GM12878 (cell line): ENCODE results near the gene PDHA1. TPM values are rescaled to one million over a fixed set of nuclear protein-coding genes. Genes with fewer than 3 reads are reported as not detected.

Experiments
- BMI1 ChIP-seq: fragments of 450-650 bp; IDR thresholded peaks from 2 replicates; pipeline ENCODE4 v1.6.1; 2016; ENCODE audit warnings: mild to moderate bottlenecking, moderate library complexity, borderline replicate concordance
- E4F1 ChIP-seq: fragments of 450-650 bp; IDR thresholded peaks from 2 replicates; pipeline ENCODE4 v1.6.1; 2018; ENCODE audit warnings: borderline replicate concordance, mild to moderate bottlenecking; ENCODE audit not compliant: partially characterized antibody
- NR2C2 ChIP-seq: IDR thresholded peaks from 2 replicates; pipeline ENCODE4 v1.6.1; 2011; ENCODE audit warnings: borderline replicate concordance, low read depth; ENCODE audit not compliant: control insufficient read depth, insufficient read length
- ZNF24 ChIP-seq: fragments of 450-650 bp; IDR thresholded peaks from 2 replicates; pipeline ENCODE4 v1.6.1; 2017; ENCODE audit warnings: antibody characterized with exemption, mild to moderate bottlenecking
- polyA plus RNA-seq, 11 experiments: library from polyadenylated mRNA; depleted of rRNA in 4 of 11; unstranded in 6 of 11; stranded (reverse) in 5 of 11; fragments of >200 nt; fragmentation: Nextera tagmentation in 4 of 11; fragmentation: Illumina TruSeq in 1 of 11; extraction: Ambion mirVana in 4 of 11; extraction: Trizol in 1 of 11; gene quantifications; 1 replicate in 1 of 11; 2 replicates in 10 of 11; pipeline versions ENCODE4 v1.2.1 to v1.2.3, GENCODE V29; 2011 to 2016; ENCODE audit warnings: inconsistent platforms in 2 of 11, missing spikeins in 2 of 11, low read depth in 1 of 11
- total RNA-seq, 4 experiments: library from RNA; depleted of rRNA in 3 of 4; stranded (reverse); fragments of >200 nt in 3 of 4; fragmentation: Illumina TruSeq in 1 of 4; extraction: Trizol in 1 of 4; gene quantifications; 2 replicates each; pipeline versions ENCODE4 v1.2.1 to v1.2.3, GENCODE V29; 2013 to 2021
- TF ChIP-seq, protein P1 (sequence below): fragments of 450-650 bp; IDR thresholded peaks from 2 replicates; pipeline ENCODE4 v1.6.1; 2017; ENCODE audit warnings: low read depth, mild to moderate bottlenecking, moderate library complexity
- TF ChIP-seq, protein P2 (sequence below): IDR thresholded peaks from 2 replicates; pipeline ENCODE4 v1.6.1; 2012; ENCODE audit warnings: improper control_type of control experiment, low read depth, low read length; ENCODE audit not compliant: insufficient replicate concordance

PDHA1 gene
- total and polyA plus RNA-seq, 10 of the 15 experiments (the other 5 are each of a cell fraction or from before 2014, with no cell fraction given) = 175 to 370 (median 270) TPM

DNA sequence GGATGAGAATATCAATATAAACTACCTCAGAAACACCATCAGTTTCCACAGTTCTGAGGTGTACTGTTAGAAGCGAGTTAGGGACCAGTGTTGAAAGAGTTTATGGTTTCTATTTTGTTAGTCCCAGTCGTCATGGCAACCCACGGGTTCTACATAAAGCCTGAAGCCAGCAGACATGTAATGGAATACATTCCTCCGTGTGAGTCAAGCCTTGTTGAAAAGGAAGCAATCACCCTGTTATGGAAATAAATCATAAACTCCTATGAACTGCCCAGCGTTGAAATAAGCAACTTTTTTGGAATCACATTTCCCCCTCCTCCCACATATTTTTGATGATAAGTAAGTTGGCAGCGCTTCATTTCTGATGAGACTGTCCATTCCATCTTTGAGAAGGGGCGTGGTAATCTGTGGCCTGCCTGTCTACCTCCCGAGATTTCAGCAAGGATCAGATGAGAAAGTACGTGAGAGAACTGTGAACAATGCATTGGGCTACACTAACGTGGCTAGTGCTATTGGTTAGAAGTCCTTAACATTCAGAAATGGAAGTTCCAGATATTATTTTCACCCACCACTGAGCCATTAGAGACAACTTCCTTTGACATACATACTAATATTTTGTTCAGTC, 40.4 kb upstream of the PDHA1 start (continued):
- TF ChIP-seq, protein P1, sequence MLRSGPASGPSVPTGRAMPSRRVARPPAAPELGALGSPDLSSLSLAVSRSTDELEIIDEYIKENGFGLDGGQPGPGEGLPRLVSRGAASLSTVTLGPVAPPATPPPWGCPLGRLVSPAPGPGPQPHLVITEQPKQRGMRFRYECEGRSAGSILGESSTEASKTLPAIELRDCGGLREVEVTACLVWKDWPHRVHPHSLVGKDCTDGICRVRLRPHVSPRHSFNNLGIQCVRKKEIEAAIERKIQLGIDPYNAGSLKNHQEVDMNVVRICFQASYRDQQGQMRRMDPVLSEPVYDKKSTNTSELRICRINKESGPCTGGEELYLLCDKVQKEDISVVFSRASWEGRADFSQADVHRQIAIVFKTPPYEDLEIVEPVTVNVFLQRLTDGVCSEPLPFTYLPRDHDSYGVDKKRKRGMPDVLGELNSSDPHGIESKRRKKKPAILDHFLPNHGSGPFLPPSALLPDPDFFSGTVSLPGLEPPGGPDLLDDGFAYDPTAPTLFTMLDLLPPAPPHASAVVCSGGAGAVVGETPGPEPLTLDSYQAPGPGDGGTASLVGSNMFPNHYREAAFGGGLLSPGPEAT = no peak
- no peak for TF ChIP-seq BMI1
- no peak for TF ChIP-seq ZNF24
- no peak for TF ChIP-seq NR2C2
- TF ChIP-seq, protein P2, sequence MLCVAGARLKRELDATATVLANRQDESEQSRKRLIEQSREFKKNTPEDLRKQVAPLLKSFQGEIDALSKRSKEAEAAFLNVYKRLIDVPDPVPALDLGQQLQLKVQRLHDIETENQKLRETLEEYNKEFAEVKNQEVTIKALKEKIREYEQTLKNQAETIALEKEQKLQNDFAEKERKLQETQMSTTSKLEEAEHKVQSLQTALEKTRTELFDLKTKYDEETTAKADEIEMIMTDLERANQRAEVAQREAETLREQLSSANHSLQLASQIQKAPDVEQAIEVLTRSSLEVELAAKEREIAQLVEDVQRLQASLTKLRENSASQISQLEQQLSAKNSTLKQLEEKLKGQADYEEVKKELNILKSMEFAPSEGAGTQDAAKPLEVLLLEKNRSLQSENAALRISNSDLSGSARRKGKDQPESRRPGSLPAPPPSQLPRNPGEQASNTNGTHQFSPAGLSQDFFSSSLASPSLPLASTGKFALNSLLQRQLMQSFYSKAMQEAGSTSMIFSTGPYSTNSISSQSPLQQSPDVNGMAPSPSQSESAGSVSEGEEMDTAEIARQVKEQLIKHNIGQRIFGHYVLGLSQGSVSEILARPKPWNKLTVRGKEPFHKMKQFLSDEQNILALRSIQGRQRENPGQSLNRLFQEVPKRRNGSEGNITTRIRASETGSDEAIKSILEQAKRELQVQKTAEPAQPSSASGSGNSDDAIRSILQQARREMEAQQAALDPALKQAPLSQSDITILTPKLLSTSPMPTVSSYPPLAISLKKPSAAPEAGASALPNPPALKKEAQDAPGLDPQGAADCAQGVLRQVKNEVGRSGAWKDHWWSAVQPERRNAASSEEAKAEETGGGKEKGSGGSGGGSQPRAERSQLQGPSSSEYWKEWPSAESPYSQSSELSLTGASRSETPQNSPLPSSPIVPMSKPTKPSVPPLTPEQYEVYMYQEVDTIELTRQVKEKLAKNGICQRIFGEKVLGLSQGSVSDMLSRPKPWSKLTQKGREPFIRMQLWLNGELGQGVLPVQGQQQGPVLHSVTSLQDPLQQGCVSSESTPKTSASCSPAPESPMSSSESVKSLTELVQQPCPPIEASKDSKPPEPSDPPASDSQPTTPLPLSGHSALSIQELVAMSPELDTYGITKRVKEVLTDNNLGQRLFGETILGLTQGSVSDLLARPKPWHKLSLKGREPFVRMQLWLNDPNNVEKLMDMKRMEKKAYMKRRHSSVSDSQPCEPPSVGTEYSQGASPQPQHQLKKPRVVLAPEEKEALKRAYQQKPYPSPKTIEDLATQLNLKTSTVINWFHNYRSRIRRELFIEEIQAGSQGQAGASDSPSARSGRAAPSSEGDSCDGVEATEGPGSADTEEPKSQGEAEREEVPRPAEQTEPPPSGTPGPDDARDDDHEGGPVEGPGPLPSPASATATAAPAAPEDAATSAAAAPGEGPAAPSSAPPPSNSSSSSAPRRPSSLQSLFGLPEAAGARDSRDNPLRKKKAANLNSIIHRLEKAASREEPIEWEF = no peak
- no peak for TF ChIP-seq E4F1
